ACC112 (cell line): ENCODE measurements around the gene FBXO41.

Source experiments
- H2AFZ ChIP-seq: fragments of 200-600 bp; sonication (generic); one replicate; pipeline ENCODE4 v1.6.0; 2017; ENCODE audit warnings: antibody characterized with exemption, low read length; ENCODE audit not compliant: unreplicated experiment
- H3K27ac ChIP-seq: fragments of 200-600 bp; sonication (generic); 2 replicates; pipeline ENCODE4 v1.5.1; 2014; ENCODE audit warnings: low read depth, mild to moderate bottlenecking, antibody characterized with exemption, low read length, moderate library complexity
- H3K27me3 ChIP-seq: fragments of 200-600 bp; sonication (generic); 2 replicates; pipeline ENCODE4 v1.6.1; 2014; ENCODE audit warnings: mild to moderate bottlenecking, antibody characterized with exemption, low read length, moderate library complexity, mixed read lengths; ENCODE audit not compliant: insufficient read depth
- H3K36me3 ChIP-seq: fragments of 200-600 bp; sonication (generic); 2 replicates; pipeline ENCODE4 v1.6.1; 2016; ENCODE audit warnings: mild to moderate bottlenecking, antibody characterized with exemption, low read length, moderate library complexity, mixed read lengths; ENCODE audit not compliant: insufficient read depth
- H3K4me1 ChIP-seq: fragments of 200-600 bp; sonication (generic); one replicate; pipeline ENCODE4 v1.6.1; 2016; ENCODE audit warnings: low read length, mixed read lengths; ENCODE audit not compliant: insufficient read depth, unreplicated experiment, control insufficient read depth
- H3K4me3 ChIP-seq: fragments of 200-600 bp; sonication (generic); 2 replicates; pipeline ENCODE4 v1.5.1; 2014; ENCODE audit warnings: mild to moderate bottlenecking, low read depth, low read length
- H3K79me2 ChIP-seq: fragments of 200-600 bp; sonication (generic); one replicate; pipeline ENCODE4 v1.6.0; 2016; ENCODE audit warnings: low read length; ENCODE audit not compliant: control insufficient read depth, unreplicated experiment, insufficient read depth

Gene FBXO41

GRCh38 chr2:73238976-73239375 lies 45.3 kb downstream of the FBXO41 start:
- Histone ChIP-seq H3K79me2 (peaks cover 87% of the 10 kb centered on the region), H3K27me3 (no peaks in the 10 kb centered on the region), H3K4me3 (no peak overlapping the region), H3K27ac (no peak overlapping the region), H2AFZ (no peak overlapping the region), H3K36me3 (peaks cover 25% of the 10 kb centered on the region), H3K4me1 (peaks cover 40% of the 10 kb centered on the region)

- Histone ChIP-seq H2AFZ (no peak overlapping the region), H3K4me3 (no peak overlapping the region), H3K36me3 (peaks cover 19% of the 10 kb centered on the region), H3K27me3 (no peaks in the 10 kb centered on the region), H3K4me1 (peaks cover 40% of the 10 kb centered on the region), H3K79me2 (peaks cover 82% of the 10 kb centered on the region), H3K27ac (peak overlapping the region; percentile 17; the same call in 1 of the 2 replicates)
Measured at GRCh38 chr2:73238149-73238548, 46.1 kb downstream of the FBXO41 start.

GRCh38 chr2:73237168-73237567 lies 47.1 kb downstream of the FBXO41 start:
- Histone ChIP-seq H3K27me3 (no peaks in the 10 kb centered on the region), H2AFZ (no peak overlapping the region), H3K4me3 (no peak overlapping the region), H3K79me2 (peaks cover 74% of the 10 kb centered on the region), H3K27ac (no peak overlapping the region), H3K4me1 (peaks cover 40% of the 10 kb centered on the region), H3K36me3 (peaks cover 12% of the 10 kb centered on the region)

- Histone ChIP-seq H3K36me3 (peaks cover 4% of the 10 kb centered on the region), H3K79me2 (peaks cover 63% of the 10 kb centered on the region), H2AFZ (no peak overlapping the region), H3K4me3 (peak overlapping the region; percentile 85), H3K27me3 (no peaks in the 10 kb centered on the region), H3K27ac (no peak overlapping the region), H3K4me1 (peaks cover 40% of the 10 kb centered on the region)
Measured at GRCh38 chr2:73235315-73236028, 48.8 kb downstream of the FBXO41 start.

GRCh38 chr2:73233932-73234832 lies 50.1 kb downstream of the FBXO41 start, which contains the start of gene CCT7:
CCT7 (plus strand) TSS chr2:73234308; CDS start chr2:73234379, 71 bp downstream.
- Histone ChIP-seq H3K4me3 (peak within 1 kb of the TSS; percentile 85), H3K79me2 (peaks cover 51% of the 10 kb centered on the region), H3K27ac (peak within 1 kb of the TSS; percentile 73), H3K4me1 (peaks cover 28% of the 10 kb centered on the region), H3K36me3 (peaks cover 4% of the 10 kb centered on the region), H2AFZ (peak within 1 kb of the TSS; percentile 71), H3K27me3 (no peaks in the 10 kb centered on the region)

GRCh38 chr2:73233154-73233931 lies 50.9 kb downstream of the FBXO41 start, which contains the start of gene PRADC1:
PRADC1 (minus strand) TSS chr2:73233239; CDS start chr2:73233160, 79 bp downstream.
- Histone ChIP-seq H3K36me3 (peaks cover 4% of the 10 kb centered on the region; the same call in 1 of the 2 replicates), H3K27ac (peak within 1 kb of the TSS; percentile 73), H3K79me2 (peaks cover 42% of the 10 kb centered on the region)

GRCh38 chr2:73232403-73233153 lies 51.7 kb downstream of the FBXO41 start:
- H3K36me3 ChIP-seq: peaks cover 4% of the 10 kb centered on the region; the same call in 1 of the 2 replicates
- peaks cover 35% of the 10 kb centered on the region for H3K79me2 ChIP-seq
- peak overlapping the region; percentile 73 for H2AFZ ChIP-seq
- H3K4me1 ChIP-seq: peaks cover 16% of the 10 kb centered on the region
- H3K27ac ChIP-seq: no peak overlapping the region
- peak overlapping the region; percentile 85 for H3K4me3 ChIP-seq
- no peaks in the 10 kb centered on the region for H3K27me3 ChIP-seq

More at GRCh38 chr2:73233154-73233931, 50.9 kb downstream of the FBXO41 start, which contains the start of gene PRADC1:
- H2AFZ ChIP-seq: peak within 1 kb of the TSS; percentile 73
- peaks cover 20% of the 10 kb centered on the region for H3K4me1 ChIP-seq
- H3K4me3 ChIP-seq: peak within 1 kb of the TSS; percentile 85
- H3K27me3 ChIP-seq: no peaks in the 10 kb centered on the region

GRCh38 chr2:73228631-73229030 lies 55.6 kb downstream of the FBXO41 start:
- no peaks in the 10 kb centered on the region for H3K4me1 ChIP-seq
- H3K79me2 ChIP-seq: no peaks in the 10 kb centered on the region
- no peak overlapping the region for H2AFZ ChIP-seq
- no peak overlapping the region for H3K4me3 ChIP-seq
- H3K27me3 ChIP-seq: no peaks in the 10 kb centered on the region
- H3K27ac ChIP-seq: no peak overlapping the region
- no peaks in the 10 kb centered on the region for H3K36me3 ChIP-seq

GRCh38 chr2:73227086-73227485 lies 57.2 kb downstream of the FBXO41 start:
- no peak overlapping the region for H2AFZ ChIP-seq

More at GRCh38 chr2:73227086-73227485, 57.2 kb downstream of the FBXO41 start:
- Histone ChIP-seq H3K79me2 (no peaks in the 10 kb centered on the region), H3K27me3 (no peaks in the 10 kb centered on the region), H3K36me3 (0 out of 2 replicates have a peak, but pooled peaks cover 3% of the 10 kb centered on the region), H3K4me1 (no peaks in the 10 kb centered on the region), H3K27ac (no peak overlapping the region), H3K4me3 (no peak overlapping the region)
